ENCODE measurements around the gene TMEM115.

Gene TMEM115

GRCh38 chr3:50350527-50351322 is 8.6 kb downstream of the TMEM115 start, which contains the start of the genes CYB561D2 and NPRL2 (continued):
- TF ChIP-seq ZNF76 (tag by site-specific recombination; IDR thresholded peaks at IDR 0.05; ENCODE audit: borderline replicate concordance, low read depth) (peak; percentile 99), ZSCAN16 (tag by site-specific recombination; IDR thresholded peaks at IDR 0.05) (no peak), EGR2 (tag by site-specific recombination; IDR thresholded peaks at IDR 0.05; ENCODE audit: low read depth) (no peak; the same call in 1 of the 2 replicates), ZNF10 (tag by site-specific recombination; IDR thresholded peaks at IDR 0.05) (no peak), ZNF140 (tag by site-specific recombination; IDR thresholded peaks at IDR 0.05) (no peak), ZNF324 (tag by site-specific recombination; IDR thresholded peaks at IDR 0.05) (no peak), SCRT1 (tag by site-specific recombination; IDR thresholded peaks at IDR 0.05; ENCODE audit: borderline replicate concordance) (no peak), WT1 (tag by site-specific recombination; IDR thresholded peaks at IDR 0.05) (no peak), ZNF488 (tag by site-specific recombination; IDR thresholded peaks at IDR 0.05) (no peak), OVOL3 (tag by site-specific recombination; IDR thresholded peaks at IDR 0.05) (no peak), ZNF664 (tag by site-specific recombination; IDR thresholded peaks at IDR 0.05) (no peak), HIC1 (tag by site-specific recombination; IDR thresholded peaks at IDR 0.05) (peak; percentile 92), FEZF1 (tag by site-specific recombination; IDR thresholded peaks at IDR 0.05) (no peak), ZNF18 (tag by site-specific recombination; IDR thresholded peaks at IDR 0.05) (no peak), KLF9 (tag by site-specific recombination; IDR thresholded peaks at IDR 0.05; ENCODE audit: low read depth) (peak; percentile 68; the same call in 1 of the 2 replicates), ZFHX2 (tag by site-specific recombination; conservative IDR thresholded peaks at IDR 0.05) (no peak), GLI2 (tag by site-specific recombination; IDR thresholded peaks at IDR 0.05; ENCODE audit: borderline replicate concordance, low read depth) (no peak), ZNF48 (tag by site-specific recombination; IDR thresholded peaks at IDR 0.05) (no peak), PATZ1 (tag by site-specific recombination; IDR thresholded peaks at IDR 0.05) (peak; percentile 43; the same call in 1 of the 2 replicates), ZNF670 (tag by site-specific recombination; IDR thresholded peaks at IDR 0.05; ENCODE audit: low read depth) (no peak), ZNF639 (tag by site-specific recombination; IDR thresholded peaks at IDR 0.05) (no peak; the same call in 1 of the 2 replicates), MZF1 (tag by site-specific recombination; IDR thresholded peaks at IDR 0.05; ENCODE audit: borderline replicate concordance) (no peak), YY2 (tag by site-specific recombination; IDR thresholded peaks at IDR 0.05) (peak; percentile 32; the same call in 1 of the 2 replicates), ZNF596 (tag by site-specific recombination; IDR thresholded peaks at IDR 0.05) (no peak), ZNF311 (tag by site-specific recombination; IDR thresholded peaks at IDR 0.05; ENCODE audit: borderline replicate concordance) (no peak), ZNF600 (tag by site-specific recombination; IDR thresholded peaks at IDR 0.05) (peak; percentile 79), ZNF501 (tag by site-specific recombination; IDR thresholded peaks at IDR 0.05) (peak; percentile 59; the same call in 1 of the 2 replicates), TCF7L2 (IDR thresholded peaks at IDR 0.05; ENCODE audit: borderline replicate concordance, low read depth, low read length) (no peak), KLF7 (tag by site-specific recombination; IDR thresholded peaks at IDR 0.05; ENCODE audit: borderline replicate concordance) (no peak), ZNF585B (tag by site-specific recombination; IDR thresholded peaks at IDR 0.05) (no peak), SP2 (tag by site-specific recombination; IDR thresholded peaks at IDR 0.05) (peak; percentile 86), ZNF2 (tag by site-specific recombination; IDR thresholded peaks at IDR 0.05) (no peak; the same call in 1 of the 2 replicates), ZNF610 (tag by site-specific recombination; IDR thresholded peaks at IDR 0.05; ENCODE audit: borderline replicate concordance) (peak; percentile 89)

Data from HEK293 (cell line).